AG04449 (cell line): Measurements from ENCODE around the gene GALE.
A peak's percentile ranks its signal among the peaks of the same experiment; 100 is the strongest.

ENCODE experiments used
- CTCF ChIA-PET: fragments of 350-600 bp; formaldehyde crosslinking; extraction: SDS; loops from one replicate; lab custom pipeline; 2021; ENCODE audit warnings: antibody characterized with exemption; lab: Yijun Ruan, JAX
- POLR2A ChIA-PET: fragments of 400-600, 350-600 bp; formaldehyde crosslinking; extraction: SDS; loops from one replicate; lab custom pipeline; 2020; ENCODE audit warnings: antibody characterized with exemption, inconsistent platforms; lab: Yijun Ruan, JAX
- DNase-seq: peaks from one replicate; pipeline ENCODE4 v3.0.0-alpha.2; 2010; ENCODE audit warnings: low read depth, low spot score
- H3K4me3 ChIP-seq: 2 replicates; pipeline ENCODE4 v1.5.1; 2011; ENCODE audit warnings: low read depth, mild to moderate bottlenecking, control low read depth, low read length
- CTCF ChIP-seq: IDR thresholded peaks from one replicate; pipeline ENCODE4 v1.5.1; 2011; ENCODE audit warnings: mild to moderate bottlenecking, moderate library complexity, low read length, control low read depth, inconsistent platforms; ENCODE audit not compliant: insufficient read depth; ENCODE audit errors: missing control alignments

Gene GALE

GRCh38 chr1:23810818-23811540 lies 10.4 kb upstream of the GALE start:
- CTCF ChIA-PET: interaction anchor here (0.6 to 8.7 kb wide), 21 partner anchors 9 to 289 kb away, joined by 3 to 134 read pairs (median 5); partner anchors contain the start of genes GALE and HMGCL
- H3K4me3 ChIP-seq: no peak overlapping the region
- TF ChIP-seq CTCF: peak; percentile 40
- POLR2A ChIA-PET: interaction anchor here (1.1 to 1.2 kb wide), 2 partner anchors 15 to 169 kb away, joined by 4 to 6 read pairs; partner anchors contain the start of genes HMGCL and SRSF10
- DNase-seq: no peak

GRCh38 chr1:23809751-23810171 lies 9.2 kb upstream of the GALE start:
- no peak for DNase-seq
- POLR2A ChIA-PET: no interaction called here
- TF ChIP-seq CTCF: peak; percentile 84
- CTCF ChIA-PET: interaction anchor here (0.8 to 8.7 kb wide), 22 partner anchors 8 to 303 kb away, joined by 3 to 134 read pairs (median 5); partner anchors contain the start of genes GALE, HMGCL and PNRC2
- H3K4me3 ChIP-seq: no peak overlapping the region

- no peak overlapping the region for H3K4me3 ChIP-seq
- DNase-seq: no peak
- ChIA-PET POLR2A (interaction anchor here (1.0 kb wide), 1 partner anchor 18 kb away, joined by 5 read pairs; the partner anchor contains the start of gene HMGCL), CTCF (interaction anchor here (1.0 to 8.7 kb wide), 5 partner anchors 9 to 61 kb away, joined by 3 to 134 read pairs (median 4); partner anchors contain the start of genes FUCA1 and HMGCL)
- no peak for TF ChIP-seq CTCF
Measured at GRCh38 chr1:23807453-23807852, 6.9 kb upstream of the GALE start.

- CTCF ChIA-PET: interaction anchor here (1.0 to 8.7 kb wide), 3 partner anchors 10 to 62 kb away, joined by 3 to 134 read pairs (median 4); partner anchors contain the start of genes FUCA1 and HMGCL
- no peak for DNase-seq
- H3K4me3 ChIP-seq: no peak overlapping the region
- no peak for TF ChIP-seq CTCF
- POLR2A ChIA-PET: no interaction called here
Measured at GRCh38 chr1:23806280-23806679, 5.7 kb upstream of the GALE start.

GRCh38 chr1:23805025-23805424 lies 4.5 kb upstream of the GALE start:
- no peak for TF ChIP-seq CTCF
- ChIA-PET CTCF (interaction anchor here (0.6 to 8.7 kb wide), 2 partner anchors 17 to 33 kb away, joined by 3 to 134 read pairs; partner anchors contain the start of gene HMGCL), POLR2A (no interaction called here)

GRCh38 chr1:23804183-23804835 lies 3.8 kb upstream of the GALE start:
- POLR2A ChIA-PET: no interaction called here
- DNase-seq: no peak
- no peak for TF ChIP-seq CTCF
- CTCF ChIA-PET: interaction anchor here (8.7 kb wide), 1 partner anchor 17 kb away, joined by 134 read pairs; the partner anchor contains the start of gene HMGCL
- H3K4me3 ChIP-seq: no peak overlapping the region

More at GRCh38 chr1:23805025-23805424, 4.5 kb upstream of the GALE start:
- DNase-seq: no peak
- H3K4me3 ChIP-seq: no peak overlapping the region
